Adipocyte (in vitro differentiated cells): ENCODE data around the gene TDRKH.
A peak's percentile ranks its signal among the peaks of the same experiment; 100 is the strongest.

Experiments
- DNase-seq: peaks from one replicate; pipeline ENCODE4 v3.0.0-alpha.2; 2015; ENCODE audit warnings: low read depth
- H3K27me3 ChIP-seq: replicated peaks from 2 replicates; pipeline ENCODE4 v1.7.0; 2013; ENCODE audit warnings: mild to moderate bottlenecking, low read length, moderate library complexity; ENCODE audit not compliant: control insufficient read depth, insufficient read depth
- H3K36me3 ChIP-seq: 2 replicates; pipeline ENCODE4 v1.7.0; 2013; ENCODE audit warnings: low read length, mild to moderate bottlenecking, moderate library complexity; ENCODE audit not compliant: control insufficient read depth, insufficient read depth, severe bottlenecking
- H3K4me1 ChIP-seq: 2 replicates; pipeline ENCODE4 v1.7.0; 2013; ENCODE audit warnings: mild to moderate bottlenecking, low read length, moderate library complexity; ENCODE audit not compliant: control insufficient read depth, insufficient read depth
- H3K4me3 ChIP-seq: 2 replicates; pipeline ENCODE4 v1.7.0; 2013; ENCODE audit warnings: mild to moderate bottlenecking, low read length, moderate library complexity
- H3K9ac ChIP-seq: 2 replicates; pipeline ENCODE4 v1.7.0; 2013; ENCODE audit warnings: mild to moderate bottlenecking, low read length, moderate library complexity
- H3K9me3 ChIP-seq: 2 replicates; pipeline ENCODE4 v1.7.0; 2013; ENCODE audit warnings: mild to moderate bottlenecking, low read length, moderate library complexity; ENCODE audit not compliant: control insufficient read depth

TDRKH gene

DNA sequence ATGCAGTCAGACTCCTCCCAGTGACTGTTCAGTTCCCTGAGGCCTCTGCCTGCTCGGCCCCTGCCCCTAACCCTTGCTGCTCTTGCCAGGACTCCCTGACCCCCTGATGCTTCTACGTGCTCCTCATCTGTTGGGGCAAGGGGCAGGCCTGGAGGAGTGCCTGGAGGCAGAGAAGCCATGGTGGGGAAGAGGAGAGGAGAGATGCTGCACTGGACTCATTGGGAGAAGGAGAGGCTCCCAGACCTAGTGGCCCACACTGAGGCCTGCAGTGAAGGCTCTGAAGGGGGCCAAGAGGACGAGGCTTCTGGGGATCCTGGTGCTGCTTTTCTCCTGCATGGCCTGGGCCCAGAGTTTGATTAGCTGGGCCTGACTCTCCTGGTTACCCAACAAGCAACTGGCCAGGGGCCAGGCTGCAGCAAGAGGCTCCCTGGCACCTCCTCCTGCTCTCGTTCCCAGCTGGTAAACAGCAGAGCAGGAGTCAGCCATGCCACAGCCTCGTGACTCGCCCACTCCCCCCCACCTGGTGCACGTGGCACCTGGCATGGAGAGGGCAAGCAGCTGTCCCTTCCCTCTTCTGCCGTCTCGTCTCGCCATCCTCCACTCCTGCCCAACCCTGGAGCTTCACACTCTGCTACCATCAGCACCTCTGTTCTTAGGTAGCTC is 42.1 kb upstream of the TDRKH start:
- Histone ChIP-seq H3K27me3 (peaks cover 25% of the 10 kb centered on the region), H3K4me1 (peaks cover 11% of the 10 kb centered on the region), H3K9me3 (no peaks in the 10 kb centered on the region), H3K9ac (peak overlapping the region; percentile 39), H3K4me3 (no peak overlapping the region), H3K36me3 (no peaks in the 10 kb centered on the region)
- peak; percentile 69 for DNase-seq

DNA sequence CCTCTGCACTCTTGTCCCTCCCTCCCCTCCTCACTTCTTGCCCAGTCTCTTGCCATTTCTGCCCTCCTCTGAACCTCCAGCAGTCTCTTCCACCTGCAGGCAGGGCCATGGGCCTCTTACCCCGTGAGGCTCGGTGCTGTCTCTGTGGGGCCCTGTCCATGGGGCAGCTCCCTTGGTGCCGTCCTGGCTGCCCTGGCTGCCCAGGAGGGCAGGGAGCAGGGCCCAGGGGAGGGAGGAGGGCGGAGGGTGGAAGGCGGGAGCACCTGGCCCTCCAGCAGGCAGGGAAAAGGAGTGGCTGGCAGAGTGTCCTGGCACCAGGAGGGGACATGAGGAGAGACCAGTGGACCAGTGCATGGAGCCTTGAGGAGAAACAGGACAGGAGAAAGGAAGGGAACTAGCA is 41.3 kb upstream of the TDRKH start, which contains the start of gene RORC:
Gene RORC, minus strand, starts transcription at position 198 of the 400 bp plus-strand sequence. Its CDS starts 38 bp downstream, at position 160.
- Histone ChIP-seq H3K9me3 (no peaks in the 10 kb centered on the region), H3K9ac (peak within 1 kb of the TSS; percentile 39), H3K36me3 (no peaks in the 10 kb centered on the region), H3K4me1 (peaks cover 11% of the 10 kb centered on the region), H3K4me3 (no peak within 1 kb of the TSS), H3K27me3 (peaks cover 20% of the 10 kb centered on the region)
- DNase-seq, result no peak

DNA sequence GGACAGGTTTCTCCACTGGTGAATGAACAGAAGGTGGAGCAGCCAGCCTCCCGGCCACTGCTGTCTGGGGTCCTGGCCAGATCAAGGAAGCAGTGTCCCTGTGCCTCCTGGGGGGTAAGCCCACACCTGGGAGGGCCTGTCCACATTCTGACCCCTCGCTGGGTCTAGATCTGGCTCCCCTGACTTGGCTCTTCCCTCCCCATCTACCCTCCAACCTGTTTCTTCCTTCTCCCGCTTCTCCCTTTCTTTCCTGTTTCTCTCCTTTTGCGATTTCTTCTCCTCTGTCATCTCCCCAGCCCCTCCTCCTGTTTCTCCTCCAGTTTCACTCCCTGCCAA is 40.9 kb upstream of the TDRKH start:
- peaks cover 11% of the 10 kb centered on the region for H3K4me1 ChIP-seq
- DNase-seq, result no peak
- H3K36me3 ChIP-seq, result no peaks in the 10 kb centered on the region
- H3K9ac ChIP-seq, result no peak overlapping the region
- no peaks in the 10 kb centered on the region for H3K9me3 ChIP-seq
- no peak overlapping the region for H3K4me3 ChIP-seq
- peaks cover 20% of the 10 kb centered on the region for H3K27me3 ChIP-seq

DNA sequence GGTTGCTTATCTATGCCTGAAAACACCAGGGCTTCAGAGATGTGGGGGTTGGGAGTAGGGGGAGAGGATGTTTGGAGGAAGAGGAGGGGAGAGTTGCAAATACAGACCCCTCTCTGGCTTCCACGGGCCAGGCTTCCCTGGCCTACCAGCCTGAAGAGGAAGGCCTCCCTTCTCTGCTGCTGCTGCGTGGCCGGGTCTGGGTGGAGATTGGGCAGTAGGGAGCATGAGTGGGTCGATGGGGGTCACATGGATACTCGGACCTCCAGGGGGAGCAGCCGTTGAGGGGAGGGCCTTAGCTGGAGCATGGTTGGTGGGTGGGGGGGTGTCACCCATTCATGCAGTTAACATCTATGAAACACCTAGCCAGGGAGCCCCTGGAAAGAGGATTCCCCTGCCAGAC is 39.8 kb upstream of the TDRKH start:
- no peaks in the 10 kb centered on the region for H3K9me3 ChIP-seq
- no peak for DNase-seq
- no peaks in the 10 kb centered on the region for H3K36me3 ChIP-seq
- peaks cover 20% of the 10 kb centered on the region for H3K27me3 ChIP-seq
- H3K9ac ChIP-seq, result no peak overlapping the region
- peaks cover 19% of the 10 kb centered on the region for H3K4me1 ChIP-seq
- H3K4me3 ChIP-seq, result no peak overlapping the region

DNA sequence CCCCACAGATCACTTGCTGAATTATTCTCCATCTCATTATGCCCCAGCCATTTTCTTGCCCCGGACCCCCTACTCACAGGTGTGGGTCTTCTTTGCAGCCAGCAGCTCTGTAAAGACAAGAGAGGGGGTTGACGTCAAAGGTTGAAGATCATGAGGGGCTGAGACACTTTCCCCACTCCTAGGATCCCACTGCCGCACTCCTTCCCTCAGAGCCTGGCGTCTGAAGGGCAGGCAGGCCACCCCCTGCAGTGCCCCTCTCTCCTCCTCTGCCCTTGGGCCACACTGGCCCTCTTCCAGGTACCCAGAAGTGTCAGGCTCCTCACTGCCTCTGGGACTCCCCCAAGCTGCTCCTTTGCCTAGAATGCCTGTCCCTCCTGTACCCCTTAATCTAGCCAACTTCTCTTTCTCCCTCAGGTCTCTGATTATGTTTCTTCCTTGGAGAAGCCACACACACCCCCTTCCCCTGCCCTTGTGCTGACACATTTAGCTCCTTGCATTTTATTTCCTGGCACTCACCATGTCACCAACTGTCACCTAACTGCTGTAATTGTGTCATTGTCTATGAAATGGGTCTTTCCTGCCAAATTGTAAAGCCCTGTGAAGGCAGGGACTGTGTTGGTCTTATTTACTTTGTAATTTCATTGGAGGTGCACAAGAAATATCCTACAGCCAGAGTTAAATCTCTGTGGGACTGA is 39.2 kb upstream of the TDRKH start:
- Histone ChIP-seq H3K36me3 (no peaks in the 10 kb centered on the region), H3K4me1 (peaks cover 20% of the 10 kb centered on the region), H3K9me3 (no peaks in the 10 kb centered on the region), H3K9ac (no peak overlapping the region), H3K4me3 (no peak overlapping the region), H3K27me3 (peaks cover 23% of the 10 kb centered on the region)
- DNase-seq, result no peak

DNA sequence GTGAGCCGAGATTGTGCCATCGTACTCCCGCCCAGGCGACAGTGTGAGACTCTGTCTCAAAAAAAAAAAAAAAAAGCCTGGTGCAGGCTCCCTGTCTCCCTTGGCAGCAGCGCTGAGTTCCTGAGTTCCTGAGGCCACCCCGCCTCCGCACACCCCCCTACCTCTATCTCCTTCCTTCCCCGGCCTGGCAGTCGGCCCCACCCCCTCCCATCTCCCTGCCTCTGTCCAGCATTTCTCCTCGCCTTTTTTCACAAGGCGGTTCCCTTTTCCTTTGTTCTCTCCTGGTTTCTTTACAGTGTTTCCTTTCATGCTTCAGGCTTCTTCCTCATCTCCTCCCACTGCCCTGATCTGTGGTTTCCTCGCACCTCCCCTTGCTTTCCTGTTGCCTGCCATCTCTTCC is 38.6 kb upstream of the TDRKH start:
- no peak overlapping the region for H3K4me3 ChIP-seq
- peaks cover 20% of the 10 kb centered on the region for H3K4me1 ChIP-seq
- DNase-seq, result peak; percentile 35

DNA sequence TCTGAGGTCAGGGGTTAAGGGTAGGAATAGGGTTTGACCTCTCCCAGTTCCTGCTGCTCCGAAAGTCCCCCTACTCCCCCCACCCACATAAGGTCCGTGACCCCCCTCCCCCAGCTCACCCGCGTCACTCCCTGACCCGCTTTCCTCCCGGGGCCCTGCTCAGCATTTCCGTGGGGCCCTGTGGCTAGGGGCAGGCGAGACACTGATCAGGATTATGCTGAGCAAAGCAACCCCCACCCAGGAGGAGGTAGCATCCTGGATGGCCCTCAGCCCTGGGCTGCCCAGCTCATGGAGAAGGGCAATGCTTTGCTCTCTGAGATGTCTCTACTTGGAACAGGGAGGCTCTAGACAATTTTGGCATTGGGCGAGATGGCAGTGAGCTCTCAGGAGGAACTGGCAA is 37.6 kb upstream of the TDRKH start:
- H3K9ac ChIP-seq, result no peak overlapping the region
- H3K9me3 ChIP-seq, result no peaks in the 10 kb centered on the region
- no peak overlapping the region for H3K4me3 ChIP-seq
- peaks cover 28% of the 10 kb centered on the region for H3K27me3 ChIP-seq
- H3K4me1 ChIP-seq, result peaks cover 19% of the 10 kb centered on the region
- DNase-seq, result no peak
- H3K36me3 ChIP-seq, result no peaks in the 10 kb centered on the region

More for the DNA sequence above, 38.6 kb upstream of the TDRKH start:
- H3K27me3 ChIP-seq, result peaks cover 24% of the 10 kb centered on the region
- H3K9me3 ChIP-seq, result no peaks in the 10 kb centered on the region
- H3K9ac ChIP-seq, result no peak overlapping the region
- H3K36me3 ChIP-seq, result no peaks in the 10 kb centered on the region

DNA sequence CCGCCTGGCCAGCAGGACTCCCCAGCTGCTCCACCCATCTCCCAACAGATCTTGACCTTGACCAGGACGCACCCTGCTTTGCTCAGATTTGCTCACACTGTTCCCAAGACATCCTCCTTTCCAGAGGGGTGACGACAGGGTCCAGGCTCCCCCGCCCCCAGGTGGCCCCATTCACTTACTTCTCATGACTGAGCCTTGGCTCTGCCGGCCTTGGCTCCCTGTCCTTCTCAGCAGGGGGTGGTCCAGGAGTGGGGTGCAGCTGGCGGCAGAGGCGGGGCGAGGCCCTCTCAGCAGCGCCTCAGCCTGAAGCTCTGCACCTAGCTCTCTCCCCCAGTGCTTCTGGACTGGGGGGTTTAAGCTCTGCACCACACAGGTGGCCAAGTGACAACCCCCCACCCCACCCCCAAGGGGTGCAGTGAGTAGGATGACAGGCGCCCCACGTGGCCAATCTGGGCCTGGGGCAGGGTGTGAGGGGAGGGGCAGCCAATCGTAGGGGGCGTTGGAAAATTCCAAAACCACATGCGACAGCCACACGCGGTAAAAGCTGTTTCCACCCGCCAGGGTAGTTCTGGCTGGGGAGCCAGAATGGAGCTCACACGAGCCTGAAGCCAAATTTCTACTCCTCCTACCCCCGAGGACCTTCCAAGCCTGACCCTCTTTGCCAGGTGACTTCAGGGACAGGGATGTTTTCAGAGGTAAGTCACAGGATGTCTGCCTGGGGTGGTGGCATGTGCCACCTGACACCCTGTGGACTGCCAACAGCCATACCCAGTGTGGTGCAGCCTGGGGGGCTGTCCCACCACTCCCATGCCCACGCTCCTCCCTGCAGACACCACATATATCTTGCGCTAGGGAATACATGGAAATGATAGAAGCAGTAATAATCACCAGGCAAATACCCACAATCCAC is 35.7 kb upstream of the TDRKH start:
- no peak overlapping the region for H3K4me3 ChIP-seq
- H3K36me3 ChIP-seq, result no peaks in the 10 kb centered on the region
- H3K27me3 ChIP-seq, result peaks cover 25% of the 10 kb centered on the region

DNA sequence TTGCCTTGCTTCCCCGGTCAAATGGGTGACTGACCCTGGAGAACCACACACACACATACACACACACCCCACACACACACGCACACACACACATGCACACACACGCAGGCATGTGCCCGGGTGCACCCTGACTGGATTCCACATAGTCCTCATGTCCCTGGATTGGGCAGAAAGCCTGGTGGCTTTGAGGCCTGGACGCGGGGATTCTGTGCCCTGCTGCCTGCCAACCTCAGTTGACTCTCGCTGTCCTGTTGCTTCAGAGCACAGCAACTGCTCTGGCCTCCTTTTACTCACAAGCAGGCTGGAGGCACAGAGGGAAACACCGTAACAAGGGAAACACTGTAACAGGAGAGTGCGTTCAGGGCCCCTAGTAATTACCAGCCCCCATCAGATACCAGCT is 34.9 kb upstream of the TDRKH start:
- Histone ChIP-seq H3K4me3 (no peak overlapping the region), H3K9ac (no peak overlapping the region), H3K36me3 (no peaks in the 10 kb centered on the region), H3K9me3 (no peaks in the 10 kb centered on the region), H3K4me1 (peaks cover 22% of the 10 kb centered on the region), H3K27me3 (peaks cover 22% of the 10 kb centered on the region)
- DNase-seq, result no peak

More for the DNA sequence above, 35.7 kb upstream of the TDRKH start:
- H3K9me3 ChIP-seq, result no peaks in the 10 kb centered on the region
- no peak overlapping the region for H3K9ac ChIP-seq
- H3K4me1 ChIP-seq, result peaks cover 14% of the 10 kb centered on the region
- DNase-seq, result no peak

DNA sequence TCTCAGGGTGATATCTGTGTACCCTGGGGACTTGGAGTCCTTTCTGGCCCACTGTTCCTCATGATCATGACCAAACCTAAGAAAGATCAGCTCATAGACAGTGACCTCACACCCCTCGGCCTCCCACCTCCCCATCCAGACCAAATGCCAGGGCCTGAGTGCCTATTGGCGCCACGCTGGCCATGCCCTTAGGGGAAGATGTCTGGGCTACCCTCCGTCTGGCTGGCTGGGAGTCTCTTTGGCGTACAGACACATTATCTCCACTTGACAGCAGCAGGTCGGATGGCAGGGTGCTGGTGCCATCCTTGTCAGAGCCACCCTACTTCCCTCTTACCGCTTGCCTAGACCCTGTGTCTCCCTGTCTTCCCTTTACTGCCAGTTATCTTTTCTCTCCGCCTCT is 32.9 kb upstream of the TDRKH start:
- Histone ChIP-seq H3K9ac (no peak overlapping the region), H3K9me3 (no peaks in the 10 kb centered on the region), H3K4me1 (peaks cover 30% of the 10 kb centered on the region), H3K4me3 (no peak overlapping the region), H3K36me3 (no peaks in the 10 kb centered on the region), H3K27me3 (peaks cover 24% of the 10 kb centered on the region)
- no peak for DNase-seq

DNA sequence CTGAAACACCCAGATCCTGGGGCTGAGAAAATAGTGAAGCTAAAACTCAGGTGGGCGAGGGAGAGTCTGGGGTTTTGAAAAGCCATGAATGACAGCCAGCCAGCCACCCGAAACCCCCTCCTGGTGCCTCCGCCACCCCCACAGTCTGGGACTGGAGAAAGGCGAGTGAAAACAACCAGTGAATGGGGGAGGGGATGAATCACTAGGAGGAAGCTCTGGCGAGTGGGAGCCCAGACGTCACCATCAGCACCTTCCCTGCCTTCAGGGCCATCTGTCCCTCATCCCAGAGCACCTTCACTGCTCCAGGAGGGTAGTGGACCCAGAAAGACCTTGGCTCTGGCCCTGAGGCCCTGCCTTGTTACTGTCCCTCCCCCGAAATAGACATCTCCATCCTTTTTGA is 32.1 kb upstream of the TDRKH start:
- Histone ChIP-seq H3K9me3 (no peaks in the 10 kb centered on the region), H3K27me3 (peaks cover 30% of the 10 kb centered on the region), H3K36me3 (no peaks in the 10 kb centered on the region), H3K9ac (no peak overlapping the region), H3K4me1 (peaks cover 30% of the 10 kb centered on the region), H3K4me3 (no peak overlapping the region)
- no peak for DNase-seq
